Ectodermal cell (in vitro differentiated cells): Measurements from ENCODE around the gene SLC35A5.
A peak's percentile ranks its signal among the peaks of the same experiment; 100 is the strongest.

ENCODE experiments used
- H3K27ac ChIP-seq: 2 replicates; pipeline ENCODE4 v1.7.0; 2013; ENCODE audit warnings: mild to moderate bottlenecking, low read depth, low read length; ENCODE audit not compliant: insufficient read depth, poor library complexity, severe bottlenecking
- H3K27me3 ChIP-seq: 2 replicates; pipeline ENCODE4 v1.7.0; 2013; ENCODE audit warnings: mild to moderate bottlenecking, low read length; ENCODE audit not compliant: insufficient read depth, control insufficient read depth, poor library complexity, severe bottlenecking
- H3K36me3 ChIP-seq: one replicate; pipeline ENCODE4 v1.7.0; 2013; ENCODE audit warnings: low read length; ENCODE audit not compliant: control insufficient read depth, insufficient read depth
- H3K4me1 ChIP-seq: one replicate; pipeline ENCODE4 v1.7.0; 2013; ENCODE audit warnings: low read length; ENCODE audit not compliant: control insufficient read depth, insufficient read depth
- H3K4me3 ChIP-seq: 2 replicates; pipeline ENCODE4 v1.7.0; 2013; ENCODE audit warnings: low read depth, low read length, control low read depth; ENCODE audit not compliant: insufficient read depth
- H3K9me3 ChIP-seq: 2 replicates; pipeline ENCODE4 v1.7.0; 2013; ENCODE audit warnings: mild to moderate bottlenecking, low read length, moderate library complexity; ENCODE audit not compliant: control insufficient read depth
- WGBS, 2 experiments: methylation state at CpG; one replicate each; pipeline ENCODE4 v1.1.7; 2013; ENCODE audit warnings: missing lambda C conversion rate in 2 of 2; 5-methylcytosine and 5-hydroxymethylcytosine counted together

Gene SLC35A5

DNA sequence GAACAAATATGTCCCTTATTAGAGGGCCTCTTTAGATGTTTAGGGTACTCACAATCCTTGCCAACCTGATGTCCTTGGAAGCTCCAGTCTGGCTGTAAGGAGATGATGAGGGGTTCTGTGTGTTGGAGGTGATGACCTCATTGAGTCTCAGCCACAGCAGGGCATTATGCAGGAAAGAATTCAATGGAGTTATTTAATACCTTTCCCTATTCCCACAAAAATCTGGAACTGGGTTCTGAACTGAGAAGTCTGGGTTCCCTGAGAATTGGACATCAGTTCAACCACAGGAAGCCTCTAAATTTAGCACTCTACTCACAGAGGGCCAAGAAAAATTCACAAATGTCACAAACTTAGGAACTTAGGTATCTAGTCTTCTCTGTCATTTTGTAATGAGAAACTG lies 36.9 kb downstream of the SLC35A5 start:
- H3K36me3 ChIP-seq = no peaks in the 10 kb centered on the region
- no peaks in the 10 kb centered on the region for H3K27me3 ChIP-seq
- H3K4me3 ChIP-seq = no peak overlapping the region
- H3K9me3 ChIP-seq = no peaks in the 10 kb centered on the region
- H3K27ac ChIP-seq = no peak overlapping the region
- H3K4me1 ChIP-seq = no peaks in the 10 kb centered on the region

DNA sequence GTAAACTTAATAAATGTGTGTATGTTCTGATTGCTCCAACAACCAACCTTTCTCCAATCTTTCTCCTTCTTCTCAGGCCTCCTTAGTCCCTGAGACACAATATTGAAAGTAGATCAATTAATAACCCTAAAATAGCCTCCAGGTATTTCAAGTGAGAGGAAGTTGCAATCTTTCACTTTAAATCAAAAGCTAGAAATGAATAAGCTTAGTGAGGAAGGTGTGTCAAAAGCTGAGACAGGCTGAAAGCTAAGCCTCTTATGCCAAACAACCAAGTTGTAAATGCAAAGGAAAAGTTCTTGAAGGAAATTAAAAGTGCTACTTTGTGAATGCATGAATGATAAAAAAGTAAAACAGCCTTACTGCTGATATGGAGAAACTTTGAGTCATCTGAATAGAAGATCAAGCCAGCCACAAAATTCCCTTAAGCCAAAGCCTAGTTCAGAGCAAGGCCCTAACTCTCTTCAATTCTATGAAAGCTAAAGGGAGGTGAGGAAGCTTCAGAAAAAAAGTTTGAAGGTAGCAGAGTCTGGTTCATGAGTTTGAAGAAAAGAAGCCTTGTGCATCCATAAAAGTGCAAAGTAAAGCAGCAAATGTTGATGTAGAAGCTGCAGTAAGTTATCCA lies 40.5 kb downstream of the SLC35A5 start:
- no peak overlapping the region for H3K4me3 ChIP-seq
- no peak overlapping the region for H3K27ac ChIP-seq
- no peaks in the 10 kb centered on the region for H3K36me3 ChIP-seq
- no peaks in the 10 kb centered on the region for H3K9me3 ChIP-seq
- no peaks in the 10 kb centered on the region for H3K27me3 ChIP-seq
- H3K4me1 ChIP-seq = peaks cover 4% of the 10 kb centered on the region

DNA sequence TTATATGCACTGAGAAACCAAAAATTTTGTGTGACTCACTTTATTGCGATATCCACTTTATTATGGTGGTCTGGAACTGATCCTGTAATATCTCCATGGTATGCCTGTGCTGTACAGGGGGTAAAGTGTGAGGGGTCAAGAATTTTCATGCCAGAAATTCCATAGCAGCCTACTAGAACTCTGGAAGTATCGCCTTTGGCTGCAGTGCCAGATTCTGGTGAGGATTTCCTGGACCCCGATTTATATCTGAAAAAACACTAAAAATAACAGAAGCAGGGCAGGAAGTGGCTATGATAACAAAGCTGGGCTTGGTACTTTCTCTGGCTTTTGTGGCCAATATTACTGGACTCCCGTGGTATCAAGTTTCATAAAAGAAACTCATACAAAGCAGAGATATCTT lies 42.7 kb downstream of the SLC35A5 start:
- WGBS, 2 experiments = 91 to 97% methylated on average over 4 of the region's 4 CpGs
- no peak overlapping the region for H3K4me3 ChIP-seq
- no peak overlapping the region for H3K27ac ChIP-seq
- H3K4me1 ChIP-seq = peaks cover 4% of the 10 kb centered on the region
- H3K36me3 ChIP-seq = no peaks in the 10 kb centered on the region
- H3K27me3 ChIP-seq = no peaks in the 10 kb centered on the region
- no peaks in the 10 kb centered on the region for H3K9me3 ChIP-seq

DNA sequence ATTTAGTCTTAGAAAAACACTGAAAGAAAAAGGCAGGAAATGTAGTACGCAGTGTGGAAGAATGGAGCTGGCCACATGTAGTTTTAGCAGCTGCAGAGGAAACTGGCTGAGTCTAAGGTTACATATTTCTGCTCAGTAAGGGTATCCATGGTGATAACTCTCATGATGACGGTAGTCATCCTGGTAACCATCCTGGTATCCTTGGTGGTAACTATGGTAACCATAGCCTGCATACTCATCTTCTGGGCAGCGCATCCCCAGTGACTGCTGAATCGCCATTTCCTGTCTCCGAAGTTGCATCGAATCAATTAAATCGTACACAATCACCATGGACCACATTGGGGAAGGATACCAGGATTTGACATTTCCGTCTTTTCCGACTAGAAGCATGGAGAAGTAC lies 43.4 kb downstream of the SLC35A5 start:
- Histone ChIP-seq H3K27me3 (no peaks in the 10 kb centered on the region), H3K4me3 (no peak overlapping the region), H3K27ac (no peak overlapping the region), H3K9me3 (no peaks in the 10 kb centered on the region), H3K36me3 (no peaks in the 10 kb centered on the region), H3K4me1 (peaks cover 4% of the 10 kb centered on the region)
- 86 to 90% methylated on average over 9 of the region's 9 CpGs for WGBS, 2 experiments

DNA sequence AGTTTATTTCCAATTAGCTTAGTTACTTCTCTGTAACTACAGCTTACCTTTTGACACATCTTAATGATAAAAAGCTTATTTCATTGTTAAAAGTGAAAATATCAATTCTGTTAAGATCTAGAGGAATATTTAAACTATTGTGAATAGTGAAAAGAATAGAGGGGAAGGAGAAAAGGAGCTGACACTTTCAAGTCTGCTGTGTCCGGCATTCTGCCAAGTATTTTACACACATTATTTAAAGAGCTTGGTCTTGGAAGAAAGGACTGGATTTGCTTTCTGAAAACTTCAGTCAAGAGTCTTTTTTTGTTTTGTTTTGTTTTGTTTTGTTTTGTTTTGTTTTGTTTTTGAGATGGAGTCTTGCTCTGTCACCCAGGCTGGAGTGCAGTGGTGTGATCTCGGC lies 44.3 kb downstream of the SLC35A5 start:
- 92 to 94% methylated on average over 2 of the region's 2 CpGs for WGBS, 2 experiments

DNA sequence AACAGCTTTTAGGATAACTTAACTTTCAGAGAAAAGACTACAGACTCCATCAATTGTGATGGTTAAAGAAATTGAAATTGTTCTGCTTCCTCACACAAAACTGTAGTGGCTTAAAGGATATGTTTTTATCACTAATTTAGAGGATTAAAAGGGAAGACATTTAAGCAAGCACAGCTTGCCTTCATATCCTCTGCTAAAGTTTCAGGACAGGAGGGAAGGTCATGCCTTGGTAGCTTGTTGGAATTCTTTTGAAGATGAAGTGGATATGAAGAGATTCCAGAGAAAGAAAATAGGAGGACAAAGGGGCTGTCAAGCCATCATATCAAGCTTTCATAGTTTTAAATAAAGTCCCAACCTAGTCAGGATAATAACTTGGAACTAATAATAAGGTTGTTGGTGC lies 46.0 kb downstream of the SLC35A5 start:
- Histone ChIP-seq H3K4me1 (peaks cover 4% of the 10 kb centered on the region), H3K27me3 (no peaks in the 10 kb centered on the region), H3K36me3 (no peaks in the 10 kb centered on the region), H3K4me3 (no peak overlapping the region), H3K27ac (no peak overlapping the region), H3K9me3 (no peaks in the 10 kb centered on the region)

More for the DNA sequence above, 44.3 kb downstream of the SLC35A5 start:
- Histone ChIP-seq H3K27ac (no peak overlapping the region), H3K27me3 (no peaks in the 10 kb centered on the region), H3K9me3 (no peaks in the 10 kb centered on the region), H3K4me3 (no peak overlapping the region), H3K4me1 (peaks cover 4% of the 10 kb centered on the region), H3K36me3 (no peaks in the 10 kb centered on the region)

DNA sequence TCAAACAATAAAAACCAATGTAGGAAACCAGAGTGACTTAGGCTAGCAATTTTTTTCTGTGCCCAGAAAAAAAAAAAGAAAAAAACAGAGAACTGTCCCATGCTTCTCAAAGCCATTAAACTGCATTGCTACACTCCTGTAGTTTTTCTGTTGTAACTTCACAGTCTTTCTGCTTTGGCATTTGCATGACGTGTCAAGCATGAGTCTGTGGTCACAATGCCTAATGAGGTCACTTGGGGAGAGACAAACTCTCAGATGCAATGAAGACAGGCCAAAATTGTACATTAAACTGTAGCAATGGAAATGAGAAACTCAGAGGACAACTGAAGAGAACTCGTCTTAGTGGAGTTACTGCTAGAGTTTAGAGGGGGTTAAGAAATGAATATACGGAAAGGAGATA lies 48.3 kb downstream of the SLC35A5 start:
- H3K36me3 ChIP-seq = no peaks in the 10 kb centered on the region
- H3K27me3 ChIP-seq = no peaks in the 10 kb centered on the region
- peaks cover 4% of the 10 kb centered on the region for H3K4me1 ChIP-seq
- no peak overlapping the region for H3K4me3 ChIP-seq
- no peak overlapping the region for H3K27ac ChIP-seq
- H3K9me3 ChIP-seq = no peaks in the 10 kb centered on the region
- WGBS, 2 experiments = 89 to 92% methylated on average over 3 of the region's 3 CpGs

DNA sequence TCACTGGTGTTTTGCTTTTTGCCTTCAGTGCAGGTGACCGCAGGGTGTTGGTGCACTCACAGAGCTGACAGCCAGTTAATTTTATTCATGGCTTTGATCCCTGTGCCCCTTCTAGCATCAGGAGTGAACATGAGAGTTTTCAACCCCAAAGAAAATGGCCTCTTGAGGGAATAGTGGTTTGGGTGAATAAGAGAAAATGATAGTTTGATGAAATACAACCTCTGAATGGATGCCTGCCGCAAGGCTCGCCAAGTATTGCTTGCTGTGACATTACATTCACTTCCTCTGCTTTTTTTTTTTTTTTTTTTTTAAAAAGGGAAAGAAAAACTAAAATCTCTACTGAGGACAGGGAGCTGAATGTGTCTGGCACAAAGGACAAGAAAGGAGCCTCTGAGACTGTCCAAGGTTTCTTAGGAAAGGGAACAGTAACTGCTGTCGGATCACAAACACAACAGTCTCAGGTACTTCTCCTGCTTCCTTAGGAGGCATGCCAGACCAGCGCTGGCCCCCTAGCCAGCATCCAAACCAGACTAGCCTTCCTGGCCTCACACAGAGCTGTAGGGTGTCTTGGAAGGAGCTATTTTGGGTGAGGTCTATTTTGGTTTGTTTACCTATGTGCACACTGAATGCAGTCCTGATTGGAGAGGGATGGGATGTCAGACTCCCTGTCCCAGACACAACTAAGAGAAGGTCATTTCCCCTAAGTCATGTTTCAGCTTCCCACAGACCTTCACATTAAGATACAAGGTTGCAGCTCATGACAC lies 50.1 kb downstream of the SLC35A5 start:
- Histone ChIP-seq H3K4me3 (no peak overlapping the region), H3K9me3 (no peaks in the 10 kb centered on the region), H3K4me1 (no peaks in the 10 kb centered on the region), H3K27me3 (no peaks in the 10 kb centered on the region), H3K27ac (no peak overlapping the region), H3K36me3 (no peaks in the 10 kb centered on the region)
- WGBS, 2 experiments = 94% methylated on average over 3 to 5 of the region's 5 CpGs

DNA sequence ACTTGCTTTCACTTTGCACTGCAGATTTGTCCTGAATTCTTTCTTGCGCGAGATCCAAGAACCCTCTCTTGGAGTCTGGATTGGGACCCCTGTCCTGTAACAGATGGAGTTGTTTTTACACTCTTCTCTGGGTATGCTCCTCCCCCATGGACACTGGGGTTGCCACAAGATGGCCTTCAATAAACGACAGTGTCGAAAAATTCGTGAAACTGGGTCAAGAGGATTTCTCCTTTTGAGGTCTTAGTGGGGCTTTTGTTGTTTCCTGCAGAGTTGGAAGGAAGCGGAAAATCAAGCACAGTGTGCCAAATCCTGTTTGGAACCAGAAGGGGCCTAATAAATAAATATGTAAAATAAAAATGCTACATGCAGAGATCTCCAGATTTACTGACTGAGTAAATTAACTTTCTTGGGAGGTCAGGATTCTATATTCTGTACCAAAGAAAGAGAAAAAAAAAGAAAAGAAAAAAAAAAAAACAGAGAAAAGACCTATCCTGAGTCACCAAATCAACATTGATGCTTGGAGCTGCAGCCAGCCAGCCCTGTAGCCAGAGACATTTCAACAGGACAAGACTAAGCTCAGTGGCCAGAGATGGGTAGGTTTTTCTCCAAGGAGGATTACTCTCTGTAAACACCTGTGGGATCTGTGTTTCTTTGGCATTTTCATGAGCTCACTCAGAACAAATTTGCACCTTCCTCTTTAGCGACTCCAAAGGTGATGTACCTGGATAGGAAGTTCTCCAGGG lies 54.3 kb downstream of the SLC35A5 start:
- Histone ChIP-seq H3K36me3 (no peaks in the 10 kb centered on the region), H3K4me3 (no peak overlapping the region), H3K4me1 (no peaks in the 10 kb centered on the region), H3K9me3 (no peaks in the 10 kb centered on the region), H3K27ac (peak overlapping the region; percentile 48), H3K27me3 (no peaks in the 10 kb centered on the region)
- WGBS, 2 experiments = 75 to 76% methylated on average over 7 of the region's 7 CpGs

DNA sequence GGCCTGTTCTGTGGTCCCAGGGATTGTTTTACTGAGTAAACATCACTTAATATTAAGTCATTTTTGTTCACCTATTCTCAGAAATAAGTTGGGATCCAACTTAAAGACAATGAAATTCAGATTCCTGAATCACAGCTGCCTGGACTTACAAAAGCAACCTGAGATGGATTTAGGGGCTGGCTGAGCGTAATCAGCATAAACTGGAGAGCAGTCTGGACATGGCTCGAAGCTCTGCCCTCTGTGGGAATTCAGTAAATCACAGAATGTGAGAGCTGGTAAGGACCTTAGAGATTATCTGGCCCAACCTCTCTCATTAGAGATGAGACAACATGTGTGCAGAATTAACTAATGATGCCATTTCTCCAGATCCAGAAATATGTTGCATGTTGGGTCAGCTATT lies 55.4 kb downstream of the SLC35A5 start:
- no peak overlapping the region for H3K4me3 ChIP-seq
- WGBS, 2 experiments = 95 to 96% methylated on average over 2 of the region's 2 CpGs
- no peak overlapping the region for H3K27ac ChIP-seq
- H3K9me3 ChIP-seq = no peaks in the 10 kb centered on the region
- H3K36me3 ChIP-seq = no peaks in the 10 kb centered on the region
- no peaks in the 10 kb centered on the region for H3K4me1 ChIP-seq
- no peaks in the 10 kb centered on the region for H3K27me3 ChIP-seq
